WI38 (cell line): ENCODE measurements around the gene MRGPRE.

ENCODE experiments used
- H3K4me3 ChIP-seq: 2 replicates; pipeline ENCODE4 v1.5.1; 2011; ENCODE audit warnings: low read depth, mild to moderate bottlenecking, control low read depth, low read length
- CTCF ChIP-seq: IDR thresholded peaks from 2 replicates; pipeline ENCODE4 v1.5.1; 2012; ENCODE audit warnings: low read depth, mild to moderate bottlenecking, control low read depth, low read length

Gene MRGPRE

GRCh38 chr11:3208272-3208671 lies 23.9 kb downstream of the MRGPRE start:
- TF ChIP-seq CTCF: no peak
- no peak overlapping the region for H3K4me3 ChIP-seq

GRCh38 chr11:3207526-3208189 lies 24.6 kb downstream of the MRGPRE start:
- H3K4me3 ChIP-seq: no peak overlapping the region
- no peak for TF ChIP-seq CTCF

- no peak for TF ChIP-seq CTCF
- no peak overlapping the region for H3K4me3 ChIP-seq
These were observed 25.4 kb downstream of the MRGPRE start for GRCh38 chr11:3206922-3207204.

- no peak for TF ChIP-seq CTCF
- H3K4me3 ChIP-seq: no peak overlapping the region
These were observed 25.9 kb downstream of the MRGPRE start for GRCh38 chr11:3206156-3206921.

GRCh38 chr11:3205261-3206155 lies 26.7 kb downstream of the MRGPRE start:
- no peak for TF ChIP-seq CTCF
- no peak overlapping the region for H3K4me3 ChIP-seq

- no peak overlapping the region for H3K4me3 ChIP-seq
- no peak for TF ChIP-seq CTCF
These were observed 27.8 kb downstream of the MRGPRE start for GRCh38 chr11:3204141-3205015.
